ENCODE measurements around the gene SIN3B. TPM values are rescaled to one million over a fixed set of nuclear protein-coding genes. Genes with fewer than 3 reads are reported as not detected.

Gene SIN3B
- total and polyA plus RNA-seq, 2 of the 13 experiments (the other 11 are each of a cell fraction or from before 2014, with no cell fraction given) = 12.9 to 25.7 TPM

GRCh38 chr19:16849168-16849567 is 20.0 kb downstream of the SIN3B start:
- WGBS (ENCODE audit: low lambda C conversion rate) = 87% methylated on average over 1 of the region's 1 CpG
- no peak for FAIRE-seq
- no TSS peak for BruUV-seq (replicated peaks)
- H3K27ac ChIP-seq (ENCODE audit: extremely low read length, insufficient read depth, low read length) = no peak overlapping the region
- POLR2A ChIA-PET = no interaction called here
- CTCF ChIA-PET (ENCODE audit: low intra/inter-chr PET ratio, low total read pairs) = no interaction called here
- peaks cover 2% of the 10 kb centered on the region; the same call in 1 of the 2 replicates for H4K20me1 ChIP-seq (ENCODE audit: insufficient read depth, low read length)
- no peak for DNase-seq (ENCODE audit: low spot score)
- intact Hi-C loops (cut with micrococcal nuclease; ENCODE audit: unreplicated experiment) = no loop called here
- H3K36me3 ChIP-seq (replicated peaks in 1 of 2; ENCODE audit: control insufficient read depth in 1 of 2, insufficient read depth in 2 of 2, low read length in 2 of 2) = peaks cover 31 to 91% of the 10 kb centered on the region in 2 experiments
- no peak overlapping the region for H2AFZ ChIP-seq (ENCODE audit: low read length)
- H3K79me2 ChIP-seq (ENCODE audit: insufficient read depth, low read length) = no peaks in the 10 kb centered on the region
- H3K4me3 ChIP-seq (replicated peaks in 1 of 3; ENCODE audit: insufficient read depth in 1 of 3, low read depth in 2 of 3, low read length in 3 of 3) = no peak overlapping the region
- no peaks in the 10 kb centered on the region for H3K4me1 ChIP-seq (ENCODE audit: insufficient read depth, low read length)
- no peaks in the 10 kb centered on the region for H3K27me3 ChIP-seq (ENCODE audit: control insufficient read depth in 1 of 2, insufficient read depth in 2 of 2, low read length in 2 of 2)
- H3K4me2 ChIP-seq (ENCODE audit: low read depth, low read length) = no peak overlapping the region
- H3K9me3 ChIP-seq (ENCODE audit: low read length) = no peaks in the 10 kb centered on the region
- in situ Hi-C loops (cut with HindIII; ENCODE audit: extremely low pct_ligation_motif_present, low pct_unique_long_range_greater_than_20kb) = no loop called here
- ATAC-seq = no peak
- no peak overlapping the region for H3K9ac ChIP-seq (ENCODE audit: insufficient read depth, low read depth, low read length)
- TF ChIP-seq, protein P1, sequence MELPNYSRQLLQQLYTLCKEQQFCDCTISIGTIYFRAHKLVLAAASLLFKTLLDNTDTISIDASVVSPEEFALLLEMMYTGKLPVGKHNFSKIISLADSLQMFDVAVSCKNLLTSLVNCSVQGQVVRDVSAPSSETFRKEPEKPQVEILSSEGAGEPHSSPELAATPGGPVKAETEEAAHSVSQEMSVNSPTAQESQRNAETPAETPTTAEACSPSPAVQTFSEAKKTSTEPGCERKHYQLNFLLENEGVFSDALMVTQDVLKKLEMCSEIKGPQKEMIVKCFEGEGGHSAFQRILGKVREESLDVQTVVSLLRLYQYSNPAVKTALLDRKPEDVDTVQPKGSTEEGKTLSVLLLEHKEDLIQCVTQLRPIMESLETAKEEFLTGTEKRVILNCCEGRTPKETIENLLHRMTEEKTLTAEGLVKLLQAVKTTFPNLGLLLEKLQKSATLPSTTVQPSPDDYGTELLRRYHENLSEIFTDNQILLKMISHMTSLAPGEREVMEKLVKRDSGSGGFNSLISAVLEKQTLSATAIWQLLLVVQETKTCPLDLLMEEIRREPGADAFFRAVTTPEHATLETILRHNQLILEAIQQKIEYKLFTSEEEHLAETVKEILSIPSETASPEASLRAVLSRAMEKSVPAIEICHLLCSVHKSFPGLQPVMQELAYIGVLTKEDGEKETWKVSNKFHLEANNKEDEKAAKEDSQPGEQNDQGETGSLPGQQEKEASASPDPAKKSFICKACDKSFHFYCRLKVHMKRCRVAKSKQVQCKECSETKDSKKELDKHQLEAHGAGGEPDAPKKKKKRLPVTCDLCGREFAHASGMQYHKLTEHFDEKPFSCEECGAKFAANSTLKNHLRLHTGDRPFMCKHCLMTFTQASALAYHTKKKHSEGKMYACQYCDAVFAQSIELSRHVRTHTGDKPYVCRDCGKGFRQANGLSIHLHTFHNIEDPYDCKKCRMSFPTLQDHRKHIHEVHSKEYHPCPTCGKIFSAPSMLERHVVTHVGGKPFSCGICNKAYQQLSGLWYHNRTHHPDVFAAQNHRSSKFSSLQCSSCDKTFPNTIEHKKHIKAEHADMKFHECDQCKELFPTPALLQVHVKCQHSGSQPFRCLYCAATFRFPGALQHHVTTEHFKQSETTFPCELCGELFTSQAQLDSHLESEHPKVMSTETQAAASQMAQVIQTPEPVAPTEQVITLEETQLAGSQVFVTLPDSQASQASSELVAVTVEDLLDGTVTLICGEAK (IDR thresholded peaks at IDR 0.05) = 0 out of 2 replicates have a peak, but pooled peaks have one; percentile 8
- TF ChIP-seq, protein P1 (CRISPR knock-in tag; IDR thresholded peaks at IDR 0.05) = no peak
- TF ChIP-seq TAF15 (IDR thresholded peaks at IDR 0.05; ENCODE audit: low read depth, low read length, poor library complexity, severe bottlenecking) (no peak), RBM22 (optimal IDR thresholded peaks at IDR 0.05; ENCODE audit: low read length) (no peak), KLF13 (CRISPR knock-in tag; IDR thresholded peaks at IDR 0.05) (no peak), HOXA3 (CRISPR knock-in tag; IDR thresholded peaks at IDR 0.05) (no peak), BCL6 (CRISPR knock-in tag; IDR thresholded peaks at IDR 0.05) (no peak), TCF7L2 (IDR thresholded peaks at IDR 0.05; ENCODE audit: low read depth, low read length) (no peak), ZNF775 (CRISPR knock-in tag; IDR thresholded peaks at IDR 0.05; ENCODE audit: borderline replicate concordance) (no peak), RFX1 (IDR thresholded peaks at IDR 0.05) (no peak)
